RPMI7951 (cell line): Measurements from ENCODE around the gene CSNK2A3. TPM values are rescaled to one million over a fixed set of nuclear protein-coding genes. Genes with fewer than 3 reads are reported as not detected.
"Not testable (repeated sequence)": the region's sequence is repeated elsewhere in the genome, so short reads cannot be mapped to it uniquely, and the experiment has no call there.

Source experiments
- DNase-seq: peaks from one replicate; pipeline ENCODE4 v3.0.0-alpha.2; 2012; ENCODE audit warnings: low read depth
- total RNA-seq: library from RNA; depleted of rRNA; stranded (reverse); fragments of >200 nt; shearing (Covaris generic); gene quantifications from 2 replicates; pipeline ENCODE4 v1.2.3, GENCODE V29; 2014

Gene CSNK2A3
- total RNA-seq, 1 experiment from 2014 or later = 1.7 TPM

DNA sequence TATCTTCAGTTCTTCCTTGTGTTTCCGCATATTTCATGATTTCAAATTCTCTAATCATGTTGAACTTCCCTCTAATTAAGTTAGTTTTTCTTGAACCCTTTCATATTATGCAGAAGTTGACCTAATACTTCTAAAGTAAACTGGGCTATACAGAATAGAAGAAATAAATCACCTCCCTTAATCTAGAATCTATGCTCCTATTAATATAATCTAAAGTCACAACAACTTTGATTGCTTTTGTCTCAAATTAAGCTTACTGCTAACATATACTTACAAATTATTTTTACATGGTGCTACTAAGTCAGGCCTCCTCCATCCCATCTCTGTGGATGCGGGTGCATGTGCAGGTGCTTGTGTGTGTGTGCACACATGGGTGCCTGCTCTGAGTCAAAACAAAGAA lies 27.3 kb upstream of the CSNK2A3 start:
- no peak for DNase-seq

DNA sequence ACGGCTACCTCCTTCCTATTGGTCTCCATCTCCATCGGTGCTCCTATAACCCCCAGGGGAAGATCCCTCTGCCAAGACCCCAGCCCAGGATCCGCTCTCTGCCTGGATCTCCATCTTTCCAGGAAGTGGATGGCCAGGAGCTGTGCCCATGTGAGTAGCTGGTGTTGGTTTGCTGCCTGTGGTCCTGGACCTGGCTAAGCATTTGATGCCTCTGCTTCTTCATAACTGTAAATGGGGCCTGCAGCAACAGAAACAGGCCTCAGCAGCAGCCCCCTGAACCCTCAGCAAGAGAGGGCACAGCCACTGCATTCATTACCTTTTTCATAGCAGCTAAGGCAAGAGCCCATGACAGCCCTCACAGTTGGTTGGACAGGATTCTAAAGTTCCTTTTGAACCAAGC lies 26.6 kb upstream of the CSNK2A3 start:
- DNase-seq = no peak

GRCh38 chr11:11378184-11378940 lies 25.3 kb upstream of the CSNK2A3 start:
- DNase-seq = no peak

- DNase-seq = no peak
These were observed 21.5 kb upstream of the CSNK2A3 start for GRCh38 chr11:11374358-11375148.

- DNase-seq = no peak
These were observed 20.9 kb upstream of the CSNK2A3 start for GRCh38 chr11:11373934-11374333.

DNA sequence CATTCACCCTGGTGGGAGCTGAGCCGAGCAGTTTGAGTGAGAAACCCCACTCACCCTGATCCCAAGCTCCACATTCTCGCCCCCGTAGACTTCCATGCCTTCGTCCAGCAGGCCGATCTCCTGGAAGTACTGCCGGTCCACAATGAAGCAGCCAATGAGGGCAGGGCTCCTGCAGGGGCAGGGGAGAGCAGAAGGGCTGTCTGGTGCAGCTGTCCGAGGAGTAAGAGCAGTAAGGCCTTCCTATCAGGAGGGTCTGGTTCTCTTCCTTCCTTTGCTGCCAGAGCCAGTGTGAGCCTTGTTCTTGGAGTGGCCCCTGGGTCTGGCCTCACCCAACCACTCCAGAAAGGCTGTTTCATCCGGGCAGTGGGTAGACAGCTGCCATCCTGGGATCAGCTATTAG lies 19.4 kb upstream of the CSNK2A3 start:
- no peak for DNase-seq

DNA sequence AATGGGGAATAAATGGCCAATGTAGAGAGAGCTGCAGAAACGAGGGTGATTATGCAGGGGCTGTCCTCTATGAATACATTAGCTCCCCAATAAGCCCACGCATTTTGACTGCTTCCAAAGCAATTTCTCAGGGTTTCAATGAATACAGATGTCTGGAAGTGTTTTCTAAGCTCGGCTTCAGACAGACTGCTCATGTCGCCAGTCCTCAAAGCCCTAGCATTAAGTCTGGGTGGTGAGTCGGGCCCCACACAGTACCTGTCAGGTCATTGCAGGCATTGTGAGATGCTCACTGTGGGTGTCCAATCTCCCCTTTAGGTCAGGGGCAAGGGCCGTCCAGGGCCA lies 17.9 kb upstream of the CSNK2A3 start:
- DNase-seq = no peak

DNA sequence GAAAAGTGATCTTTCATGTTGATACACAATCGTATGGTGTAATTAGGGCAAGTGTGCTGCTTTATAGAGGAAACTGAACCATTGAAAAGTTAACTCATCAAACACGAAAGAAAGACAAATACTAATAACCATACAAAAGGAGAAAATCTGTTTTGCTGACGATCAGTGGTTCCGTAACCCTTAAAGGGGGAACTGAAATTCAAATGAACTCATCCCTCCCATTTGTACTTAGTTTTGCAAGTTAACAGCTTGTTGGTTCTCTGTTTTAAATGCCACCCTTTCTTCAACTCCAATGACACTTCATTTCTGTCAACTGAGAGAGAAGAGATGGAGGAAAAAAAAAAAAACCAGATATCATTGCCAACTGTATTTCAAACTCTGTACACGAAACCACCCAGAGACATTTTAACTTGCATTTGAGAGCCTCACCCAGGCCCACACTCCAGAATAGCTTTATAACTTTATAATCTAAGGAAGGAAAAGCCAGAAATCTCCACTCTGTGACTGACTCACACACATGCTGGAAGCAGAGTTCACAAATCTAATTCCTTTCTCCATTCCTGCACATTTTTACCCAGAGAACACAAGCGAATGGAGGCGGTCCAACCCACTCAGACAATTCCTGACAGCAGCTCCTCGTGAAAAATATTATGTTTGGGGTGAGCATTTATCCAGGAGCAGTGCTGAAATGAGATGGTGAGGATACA lies 17.4 kb upstream of the CSNK2A3 start:
- DNase-seq = no peak

- DNase-seq = no peak
These were observed 13.7 kb upstream of the CSNK2A3 start for GRCh38 chr11:11366793-11367192.

DNA sequence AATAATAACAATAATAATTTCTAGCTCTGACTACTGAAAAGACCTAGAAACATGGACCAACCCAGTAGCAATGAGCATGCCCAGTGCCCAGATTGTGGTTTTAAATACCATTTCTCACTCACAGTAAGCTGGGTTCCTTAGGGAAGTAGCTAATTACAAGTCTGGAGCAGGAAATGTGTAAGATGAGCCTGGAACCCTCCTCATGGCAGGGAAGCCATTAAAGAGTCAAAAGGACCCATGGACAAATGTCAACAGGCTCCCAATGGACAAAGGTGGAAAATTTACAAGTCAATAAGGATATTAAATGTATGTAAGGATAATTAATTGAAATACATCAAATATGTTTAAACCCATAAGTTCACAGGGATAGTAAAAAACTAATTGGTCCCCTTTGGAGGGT lies 10.6 kb upstream of the CSNK2A3 start:
- no peak for DNase-seq

DNA sequence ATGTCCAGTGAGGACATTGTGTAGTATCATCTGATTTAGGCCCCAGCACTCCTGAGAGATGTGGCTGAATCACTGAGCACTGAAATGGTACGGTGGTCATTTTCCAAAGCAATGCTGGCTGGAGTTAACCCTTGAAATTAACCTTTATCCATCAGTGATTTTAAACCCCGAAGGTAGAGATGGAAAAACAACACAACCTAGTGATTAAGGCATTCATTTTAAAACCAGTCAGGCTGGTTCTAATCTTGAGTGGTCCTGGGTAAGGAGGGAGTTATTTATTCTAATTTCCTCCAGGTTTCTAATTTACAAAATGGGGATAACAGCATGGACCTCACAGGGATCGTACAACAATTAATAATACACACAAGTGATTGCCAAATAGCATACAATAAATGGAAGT lies 6.6 kb upstream of the CSNK2A3 start:
- DNase-seq = no peak

DNA sequence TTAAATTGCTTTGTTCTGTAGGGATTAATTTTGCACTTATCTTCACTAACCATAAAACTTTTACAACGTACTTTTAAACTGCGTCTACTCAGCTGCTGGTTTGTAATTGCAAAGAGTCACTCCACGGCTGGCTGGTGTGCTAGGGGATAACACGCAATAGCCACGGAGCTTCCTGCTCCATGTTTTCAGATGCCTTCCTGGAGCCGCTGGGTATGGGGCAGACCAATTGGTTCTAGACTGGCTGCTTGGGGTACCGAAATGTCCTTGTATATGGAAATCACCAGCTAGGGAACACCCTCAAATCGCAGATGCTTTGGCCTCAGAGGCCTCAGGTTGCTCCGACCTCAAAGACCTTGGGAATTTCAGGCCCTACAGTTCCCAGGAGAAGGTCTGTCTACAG lies 3.8 kb upstream of the CSNK2A3 start:
- no peak for DNase-seq

- DNase-seq = not testable (repeated sequence)
These were observed 1.2 kb downstream of the CSNK2A3 start for GRCh38 chr11:11351851-11352250.

DNA sequence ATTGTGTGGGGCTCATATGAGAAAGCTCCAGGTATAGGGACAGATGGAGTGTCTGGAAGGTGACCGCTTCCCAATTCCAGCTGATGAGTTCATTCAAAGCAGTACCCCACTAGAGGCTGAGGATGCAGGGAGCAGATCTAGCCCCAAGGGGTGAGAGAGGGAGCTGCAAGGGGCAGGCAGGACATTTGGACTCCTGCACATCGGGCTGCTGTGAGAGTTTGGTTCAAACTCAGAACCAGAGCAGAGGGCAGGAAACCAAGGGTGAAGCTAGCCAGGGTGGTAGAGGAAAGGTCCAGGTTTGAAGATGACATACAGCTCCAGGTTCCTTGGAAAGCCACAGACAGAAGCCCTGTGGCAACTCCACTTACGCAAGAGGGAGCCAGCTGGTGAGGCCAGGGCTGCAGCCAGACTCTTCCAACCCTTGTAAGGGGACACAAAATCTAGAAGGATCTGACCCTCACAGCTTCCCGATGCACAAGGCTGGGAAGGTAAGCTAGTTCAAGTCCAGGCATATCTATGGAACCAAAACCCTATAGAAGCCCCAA lies 1.9 kb downstream of the CSNK2A3 start:
- peak; percentile 55 for DNase-seq

- peak; percentile 95 for DNase-seq
These were observed 3.1 kb downstream of the CSNK2A3 start for GRCh38 chr11:11349870-11350337.

DNA sequence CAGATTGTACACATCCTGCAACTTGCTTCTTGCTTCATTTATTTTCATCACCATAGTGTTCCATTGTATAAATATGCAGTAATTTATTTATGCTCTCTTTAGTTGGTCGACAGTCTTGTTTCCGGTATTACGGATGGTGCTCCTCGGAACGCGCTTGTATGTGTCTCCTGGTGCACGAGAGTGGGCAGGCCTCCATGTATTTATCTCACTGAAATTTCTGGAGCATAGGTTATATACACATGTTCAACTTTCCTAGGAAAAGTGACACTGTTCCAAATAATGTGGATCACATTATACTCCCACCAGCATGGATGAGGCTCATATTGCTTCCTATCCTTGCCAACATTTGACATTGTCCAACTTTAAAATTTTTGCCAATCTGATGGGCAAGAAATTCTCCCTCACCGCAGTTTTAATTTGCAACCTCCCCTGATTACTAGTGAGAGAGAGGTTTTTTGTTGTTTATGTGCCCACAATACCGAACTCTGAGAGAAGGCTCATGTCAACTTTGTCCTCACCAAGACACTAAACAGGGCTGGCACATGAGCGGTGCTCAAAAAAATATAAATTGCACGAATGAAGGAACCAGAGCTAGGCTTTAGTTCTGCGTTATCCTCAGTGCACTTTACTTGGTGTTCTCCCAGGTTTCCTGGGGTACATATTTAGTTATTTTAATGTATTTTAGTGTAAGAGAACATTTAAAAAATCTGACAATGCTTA lies 3.8 kb downstream of the CSNK2A3 start:
- DNase-seq = no peak

GRCh38 chr11:11348303-11348702 lies 4.7 kb downstream of the CSNK2A3 start:
- no peak for DNase-seq

GRCh38 chr11:11347592-11347991 lies 5.5 kb downstream of the CSNK2A3 start:
- peak; percentile 27 for DNase-seq

- no peak for DNase-seq
These were observed 6.7 kb downstream of the CSNK2A3 start for GRCh38 chr11:11346303-11346702.

GRCh38 chr11:11345099-11345498 lies 8.0 kb downstream of the CSNK2A3 start:
- DNase-seq = no peak

DNA sequence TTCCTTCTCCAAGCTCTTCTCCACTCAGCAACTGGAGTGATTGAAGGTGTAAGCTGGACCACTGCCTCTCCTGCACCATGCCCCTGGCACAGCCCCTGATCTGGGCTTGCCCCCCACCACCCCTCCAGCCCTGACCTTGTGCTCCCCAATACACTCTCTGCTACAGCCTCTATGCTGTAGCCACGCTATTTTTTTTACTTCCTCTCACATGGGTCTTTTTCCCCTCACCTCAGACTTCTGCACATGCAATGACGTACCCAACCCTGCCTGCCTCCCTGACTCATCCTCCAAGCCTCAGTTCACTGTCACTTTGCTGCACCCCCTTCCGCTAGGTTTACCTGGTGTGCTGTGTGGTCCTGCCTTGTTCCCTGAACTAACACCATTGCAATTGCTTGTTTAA lies 9.0 kb downstream of the CSNK2A3 start:
- no peak for DNase-seq

GRCh38 chr11:11338304-11338703 lies 14.7 kb downstream of the CSNK2A3 start:
- no peak for DNase-seq
